GM18867 (cell line): ENCODE results near the gene ZFP62.

Experiments used
- ATAC-seq: cut with Tn5 transposase; IDR thresholded peaks from one replicate; pipeline ENCODE4 v1.9.1; 2021; ENCODE audit warnings: mild to moderate bottlenecking, moderate library complexity; ENCODE audit not compliant: unreplicated experiment

Gene ZFP62

GRCh38 chr5:180811623-180812124 is 49.4 kb downstream of the ZFP62 start:
- ATAC-seq, result no peak

- ATAC-seq, result no peak
Measured at GRCh38 chr5:180810959-180811622, 50.0 kb downstream of the ZFP62 start.

GRCh38 chr5:180810210-180810958 is 50.7 kb downstream of the ZFP62 start:
- ATAC-seq, result peak; percentile 70

GRCh38 chr5:180809403-180810209 is 51.5 kb downstream of the ZFP62 start:
- peak; percentile 61 for ATAC-seq

GRCh38 chr5:180808461-180809000 is 52.5 kb downstream of the ZFP62 start:
- ATAC-seq, result no peak

- no peak for ATAC-seq
Measured at GRCh38 chr5:180807654-180808414, 53.2 kb downstream of the ZFP62 start.

GRCh38 chr5:180807046-180807445 is 54.0 kb downstream of the ZFP62 start:
- ATAC-seq, result no peak

- no peak for ATAC-seq
Measured at GRCh38 chr5:180806351-180807011, 54.6 kb downstream of the ZFP62 start.

GRCh38 chr5:180804129-180804618 is 56.9 kb downstream of the ZFP62 start:
- no peak for ATAC-seq

GRCh38 chr5:180803181-180804128 is 57.6 kb downstream of the ZFP62 start:
- ATAC-seq, result peak; percentile 64

GRCh38 chr5:180802325-180803180 is 58.5 kb downstream of the ZFP62 start, which contains the start of gene MGAT1:
MGAT1 (minus strand) TSS chr5:180802806; CDS start chr5:180792971, 9,835 bp downstream.
- peak; percentile 53 for ATAC-seq

- ATAC-seq, result no peak
Measured at GRCh38 chr5:180801596-180802324, 59.3 kb downstream of the ZFP62 start.

GRCh38 chr5:180799902-180800801 is 60.9 kb downstream of the ZFP62 start:
- no peak for ATAC-seq

- no peak for ATAC-seq
Measured at GRCh38 chr5:180799194-180799593, 61.9 kb downstream of the ZFP62 start.

GRCh38 chr5:180798193-180798592 is 62.9 kb downstream of the ZFP62 start:
- no peak for ATAC-seq
